Upper lobe of left lung (tissue), 6 donors: Measurements from ENCODE around the gene STT3B. TPM values are rescaled to one million over a fixed set of nuclear protein-coding genes. Genes with fewer than 3 reads are reported as not detected.

Source experiments
- ATAC-seq, 2 donors: fragments of 200-7000 bp; cut with Tn5 transposase; one replicate each; pipeline ENCODE4 v1.9.1; 2022; ENCODE audit warnings: mild to moderate bottlenecking in 2 of 2, moderate library complexity in 2 of 2; ENCODE audit not compliant: low FRiP score in 2 of 2
- DNase-seq, 2 donors: peaks; one replicate each; pipeline ENCODE4 v3.0.0-alpha.2; 2019 to 2020
- H3K27ac ChIP-seq, 4 donors: fragments of 200-600 bp; sonication (generic); one replicate each; pipeline ENCODE4 v1.5.1; 2016 to 2019
- H3K27me3 ChIP-seq, 4 donors: fragments of 200-600 bp; sonication (generic); one replicate each; pipeline ENCODE4 v1.5.1; 2017 to 2019
- H3K36me3 ChIP-seq, 4 donors: fragments of 200-600 bp; sonication (generic); one replicate each; pipeline ENCODE4 v1.5.1; 2016 to 2019
- H3K4me1 ChIP-seq, 4 donors: fragments of 200-600 bp; sonication (generic); one replicate each; pipeline ENCODE4 v1.5.1; 2018 to 2019
- H3K4me3 ChIP-seq, 4 donors: fragments of 200-600 bp; sonication (generic); one replicate each; pipeline ENCODE4 v1.5.1; 2017 to 2019; ENCODE audit warnings: mild to moderate bottlenecking in 2 of 4, moderate library complexity in 1 of 4
- H3K9me3 ChIP-seq, 4 donors: fragments of 200-600 bp; sonication (generic); one replicate each; pipeline ENCODE4 v1.5.1; 2018 to 2019
- EP300 ChIP-seq, 4 donors: sonication (generic); formaldehyde crosslinking; IDR thresholded peaks; one replicate each; pipeline ENCODE4 v1.5.1; 2017; ENCODE audit warnings: antibody characterized with exemption in 4 of 4, control low read depth in 2 of 4
- POLR2A ChIP-seq, 4 donors: fragments of 450-650 bp; IDR thresholded peaks; one replicate each; pipeline ENCODE4 v1.5.1; 2016 to 2017; ENCODE audit warnings: antibody characterized with exemption in 4 of 4, mild to moderate bottlenecking in 2 of 4
- POLR2AphosphoS5 ChIP-seq, 2 donors: sonication (generic); formaldehyde crosslinking; IDR thresholded peaks; one replicate each; pipeline ENCODE4 v1.5.1; 2017; ENCODE audit warnings: antibody characterized with exemption in 2 of 2
- WGBS, 2 donors: methylation state at CpG; one replicate each; pipeline ENCODE4 v1.1.5; 2017 to 2018; 5-methylcytosine and 5-hydroxymethylcytosine counted together
- total RNA-seq, 6 donors: library from RNA; depleted of rRNA in 4 of 6; stranded (reverse); fragments of >200 nt in 4 of 6; gene quantifications; one replicate each; pipeline versions ENCODE4 v1.1.0 to v1.2.1, GENCODE V29; 2016 to 2021
- TF ChIP-seq, protein P1 (sequence below), 6 experiments: fragments of 450-650 bp in 4 of 6; fragments of 200-600 bp in 2 of 6; sonication (generic) in 2 of 6; IDR thresholded peaks; one replicate each; pipeline ENCODE4 v1.5.1; 2016 to 2019; ENCODE audit warnings: antibody characterized with exemption in 6 of 6
- donor health status: DM: no; HTN: no; CAD: no; lungs with moderate emphysema.
- donor health status: DM: no; HTN: yes; CAD: no; lungs with severe emphysema.

The STT3B gene
- total RNA-seq, 6 donors from 2014 or later: 42.9 to 137 (median 88.8) TPM

DNA sequence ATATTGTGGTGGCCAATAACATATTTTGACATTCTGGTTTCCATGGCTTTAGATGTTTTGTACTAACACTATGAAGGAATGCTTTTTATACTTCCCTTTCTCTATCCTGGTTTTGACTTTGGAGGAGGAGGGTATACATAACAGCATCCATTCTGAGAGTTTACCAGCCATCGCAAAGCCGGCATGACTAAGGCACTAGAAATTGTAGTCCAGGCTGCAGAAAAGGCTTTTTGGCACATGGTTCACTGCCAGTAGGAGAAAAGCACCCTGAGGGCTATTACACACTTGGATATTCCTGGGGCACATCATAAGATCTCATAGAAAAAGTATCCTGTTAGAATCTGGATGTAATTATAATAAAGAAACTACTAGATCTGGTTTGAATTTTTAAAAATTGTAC, 101.8 kb downstream of the STT3B start:
- peaks cover 0 to 11% (median 4%) of the 10 kb centered on the region in 4 donors for H3K4me1 ChIP-seq
- H3K4me3 ChIP-seq: no peak overlapping the region
- peaks cover 0 to 53% (median 18%) of the 10 kb centered on the region in 4 donors for H3K36me3 ChIP-seq
- ATAC-seq (no peak), DNase-seq (no peak)
- no peak for TF ChIP-seq POLR2AphosphoS5 (IDR thresholded peaks at IDR 0.05)
- no peak for TF ChIP-seq POLR2A (IDR thresholded peaks at IDR 0.05)
- TF ChIP-seq, protein P1, sequence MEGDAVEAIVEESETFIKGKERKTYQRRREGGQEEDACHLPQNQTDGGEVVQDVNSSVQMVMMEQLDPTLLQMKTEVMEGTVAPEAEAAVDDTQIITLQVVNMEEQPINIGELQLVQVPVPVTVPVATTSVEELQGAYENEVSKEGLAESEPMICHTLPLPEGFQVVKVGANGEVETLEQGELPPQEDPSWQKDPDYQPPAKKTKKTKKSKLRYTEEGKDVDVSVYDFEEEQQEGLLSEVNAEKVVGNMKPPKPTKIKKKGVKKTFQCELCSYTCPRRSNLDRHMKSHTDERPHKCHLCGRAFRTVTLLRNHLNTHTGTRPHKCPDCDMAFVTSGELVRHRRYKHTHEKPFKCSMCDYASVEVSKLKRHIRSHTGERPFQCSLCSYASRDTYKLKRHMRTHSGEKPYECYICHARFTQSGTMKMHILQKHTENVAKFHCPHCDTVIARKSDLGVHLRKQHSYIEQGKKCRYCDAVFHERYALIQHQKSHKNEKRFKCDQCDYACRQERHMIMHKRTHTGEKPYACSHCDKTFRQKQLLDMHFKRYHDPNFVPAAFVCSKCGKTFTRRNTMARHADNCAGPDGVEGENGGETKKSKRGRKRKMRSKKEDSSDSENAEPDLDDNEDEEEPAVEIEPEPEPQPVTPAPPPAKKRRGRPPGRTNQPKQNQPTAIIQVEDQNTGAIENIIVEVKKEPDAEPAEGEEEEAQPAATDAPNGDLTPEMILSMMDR (IDR thresholded peaks at IDR 0.05): no peak
- TF ChIP-seq EP300 (IDR thresholded peaks at IDR 0.05): no peak
- no peaks in the 10 kb centered on the region for H3K9me3 ChIP-seq
- WGBS, 2 donors: 44 to 63% methylated on average over 2 of the region's 2 CpGs
- no peak overlapping the region for H3K27ac ChIP-seq
- no peaks in the 10 kb centered on the region for H3K27me3 ChIP-seq

DNA sequence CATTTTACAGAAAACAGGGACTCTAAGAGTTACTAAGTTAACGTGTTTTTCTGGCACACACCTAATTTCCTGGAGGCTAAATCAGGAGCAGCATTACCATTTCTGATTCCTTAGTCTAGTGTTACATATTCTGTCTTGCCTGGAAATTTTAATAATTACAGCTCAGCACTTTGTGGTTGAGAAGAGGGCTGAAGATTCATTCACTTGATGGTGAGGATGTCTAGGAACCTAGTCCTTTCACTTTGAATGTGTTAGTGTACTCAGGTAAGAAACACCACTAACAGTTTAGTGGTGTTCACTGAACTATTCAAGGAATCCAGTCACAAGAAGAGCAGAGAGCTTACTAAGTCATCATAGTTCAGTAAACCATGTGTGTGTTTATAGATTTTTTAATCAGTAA, 102.8 kb downstream of the STT3B start:
- no peak for ATAC-seq
- Histone ChIP-seq H3K4me1 (peaks cover 0 to 11% (median 4%) of the 10 kb centered on the region in 4 donors), H3K9me3 (no peaks in the 10 kb centered on the region), H3K4me3 (no peak overlapping the region), H3K27me3 (no peaks in the 10 kb centered on the region), H3K27ac (no peak overlapping the region), H3K36me3 (peaks cover 0 to 43% (median 12%) of the 10 kb centered on the region in 4 donors)
- no peak for DNase-seq
- TF ChIP-seq EP300 (IDR thresholded peaks at IDR 0.05) (no peak), POLR2AphosphoS5 (IDR thresholded peaks at IDR 0.05) (no peak), POLR2A (IDR thresholded peaks at IDR 0.05) (no peak)
- TF ChIP-seq, protein P1 (IDR thresholded peaks at IDR 0.05): no peak
- 42 to 58% methylated on average over 1 of the region's 1 CpG for WGBS, 2 donors

DNA sequence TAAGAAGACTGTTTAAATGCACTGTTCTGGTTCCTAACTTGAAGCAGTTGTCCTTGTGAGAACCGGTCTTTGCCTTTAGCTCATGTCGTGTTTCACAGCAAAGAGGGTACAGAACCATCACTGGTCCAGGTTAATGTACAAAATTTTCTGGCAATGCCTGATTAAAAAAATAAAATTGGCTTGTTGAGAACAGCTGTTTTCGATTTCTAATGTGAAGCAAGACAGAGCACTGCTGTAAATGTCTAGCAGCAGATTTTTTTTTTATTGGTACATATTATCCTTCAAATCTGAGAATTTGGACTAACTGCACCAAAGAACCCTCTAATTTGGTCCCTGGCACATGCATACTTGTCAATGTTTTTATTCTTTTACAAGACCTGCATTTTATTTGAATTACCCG, 103.3 kb downstream of the STT3B start:
- 83% methylated on average over 4 of the region's 4 CpGs for WGBS, 2 donors

DNA sequence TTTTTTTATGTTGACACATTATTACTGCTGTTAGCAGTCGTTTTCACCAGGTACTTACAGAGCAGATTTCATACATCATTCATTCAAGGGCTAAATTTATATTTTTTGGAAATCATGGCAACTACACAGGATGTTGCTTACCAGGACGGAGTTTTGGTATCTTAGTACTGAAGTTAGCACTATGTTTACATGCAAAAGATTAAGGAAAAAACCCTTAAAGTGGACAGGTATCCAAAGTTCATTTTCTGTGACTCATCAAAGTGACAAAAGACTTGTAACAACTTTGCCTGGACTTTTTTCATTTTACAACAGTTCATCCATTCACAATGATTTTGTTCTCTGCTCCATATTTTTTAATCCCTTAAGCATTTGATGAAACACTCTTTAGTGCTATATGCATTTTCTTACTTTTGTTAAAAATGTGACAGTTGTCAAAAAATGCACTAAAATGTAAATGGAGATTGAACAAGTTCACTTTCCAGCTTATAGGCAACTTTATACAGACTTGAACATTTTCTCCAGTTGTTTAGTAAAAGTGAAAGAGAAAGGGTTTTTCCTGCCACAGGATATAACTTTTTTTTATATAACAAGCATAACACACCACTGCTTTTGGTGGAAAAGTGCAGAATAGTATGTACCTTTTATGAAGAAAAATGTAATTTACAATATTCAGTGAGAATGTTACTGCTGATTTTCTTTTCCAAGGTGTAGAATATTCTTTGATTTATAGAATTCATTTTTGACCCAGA, 104.1 kb downstream of the STT3B start:
- 33 to 41% methylated on average over 2 of the region's 2 CpGs for WGBS, 2 donors
- no peaks in the 10 kb centered on the region for H3K27me3 ChIP-seq
- H3K36me3 ChIP-seq: peaks cover 0 to 29% (median 9%) of the 10 kb centered on the region in 4 donors
- TF ChIP-seq, protein P1 (IDR thresholded peaks at IDR 0.05): no peak
- TF ChIP-seq POLR2AphosphoS5 (IDR thresholded peaks at IDR 0.05) (no peak), EP300 (IDR thresholded peaks at IDR 0.05) (no peak), POLR2A (IDR thresholded peaks at IDR 0.05) (no peak)
- H3K4me3 ChIP-seq: no peak overlapping the region
- H3K9me3 ChIP-seq: no peaks in the 10 kb centered on the region
- ATAC-seq: no peak
- peaks cover 0 to 11% (median 4%) of the 10 kb centered on the region in 4 donors for H3K4me1 ChIP-seq
- no peak for DNase-seq
- no peak overlapping the region for H3K27ac ChIP-seq

More for the DNA sequence above, 103.3 kb downstream of the STT3B start:
- no peak overlapping the region for H3K4me3 ChIP-seq
- H3K27me3 ChIP-seq: no peaks in the 10 kb centered on the region
- H3K9me3 ChIP-seq: no peaks in the 10 kb centered on the region
- peaks cover 0 to 11% (median 4%) of the 10 kb centered on the region in 4 donors for H3K4me1 ChIP-seq
- H3K27ac ChIP-seq: no peak overlapping the region
- ATAC-seq (no peak), DNase-seq (no peak)
- peaks cover 0 to 38% (median 9%) of the 10 kb centered on the region in 4 donors for H3K36me3 ChIP-seq
- TF ChIP-seq POLR2A (IDR thresholded peaks at IDR 0.05): no peak
- TF ChIP-seq, protein P1 (IDR thresholded peaks at IDR 0.05): no peak
- no peak for TF ChIP-seq POLR2AphosphoS5 (IDR thresholded peaks at IDR 0.05)

DNA sequence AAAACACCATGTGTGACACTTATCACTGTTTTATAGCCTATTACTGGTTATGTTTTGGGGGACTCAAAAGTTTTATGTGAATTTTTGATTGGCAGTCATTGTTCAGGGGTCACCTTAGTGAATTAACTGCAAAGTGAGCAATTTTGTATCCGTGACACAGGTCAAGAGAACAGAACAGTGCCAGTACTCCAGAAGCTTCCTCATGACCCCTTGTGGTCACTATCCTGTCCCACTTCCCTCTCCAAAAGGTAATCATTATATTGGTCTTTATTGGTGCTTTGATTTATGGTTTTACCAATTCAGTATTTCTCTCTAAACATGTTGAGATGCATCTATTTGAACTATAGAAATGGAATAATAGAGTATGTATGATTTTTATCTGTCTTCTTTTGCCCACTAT, 107.1 kb downstream of the STT3B start:
- ATAC-seq: no peak
- Histone ChIP-seq H3K9me3 (no peaks in the 10 kb centered on the region), H3K36me3 (peaks cover 0 to 10% (median 3%) of the 10 kb centered on the region in 4 donors), H3K27ac (no peak overlapping the region), H3K4me3 (no peak overlapping the region), H3K27me3 (no peaks in the 10 kb centered on the region), H3K4me1 (peaks cover 0 to 11% (median 4%) of the 10 kb centered on the region in 4 donors)
- TF ChIP-seq, protein P1 (IDR thresholded peaks at IDR 0.05): no peak
- TF ChIP-seq EP300 (IDR thresholded peaks at IDR 0.05): no peak
- no peak for TF ChIP-seq POLR2A (IDR thresholded peaks at IDR 0.05)
- no peak for TF ChIP-seq POLR2AphosphoS5 (IDR thresholded peaks at IDR 0.05)
- DNase-seq: no peak
- 92 to 100% methylated on average over 1 of the region's 1 CpG for WGBS, 2 donors
